Measurements from ENCODE around the gene KIF3B. TPM values are rescaled to one million over a fixed set of nuclear protein-coding genes. Genes with fewer than 3 reads are reported as not detected.

The KIF3B gene
- total and polyA plus RNA-seq, 2 of the 13 experiments (the other 11 are each of a cell fraction or from before 2014, with no cell fraction given) = 23.6 to 28.8 TPM

DNA sequence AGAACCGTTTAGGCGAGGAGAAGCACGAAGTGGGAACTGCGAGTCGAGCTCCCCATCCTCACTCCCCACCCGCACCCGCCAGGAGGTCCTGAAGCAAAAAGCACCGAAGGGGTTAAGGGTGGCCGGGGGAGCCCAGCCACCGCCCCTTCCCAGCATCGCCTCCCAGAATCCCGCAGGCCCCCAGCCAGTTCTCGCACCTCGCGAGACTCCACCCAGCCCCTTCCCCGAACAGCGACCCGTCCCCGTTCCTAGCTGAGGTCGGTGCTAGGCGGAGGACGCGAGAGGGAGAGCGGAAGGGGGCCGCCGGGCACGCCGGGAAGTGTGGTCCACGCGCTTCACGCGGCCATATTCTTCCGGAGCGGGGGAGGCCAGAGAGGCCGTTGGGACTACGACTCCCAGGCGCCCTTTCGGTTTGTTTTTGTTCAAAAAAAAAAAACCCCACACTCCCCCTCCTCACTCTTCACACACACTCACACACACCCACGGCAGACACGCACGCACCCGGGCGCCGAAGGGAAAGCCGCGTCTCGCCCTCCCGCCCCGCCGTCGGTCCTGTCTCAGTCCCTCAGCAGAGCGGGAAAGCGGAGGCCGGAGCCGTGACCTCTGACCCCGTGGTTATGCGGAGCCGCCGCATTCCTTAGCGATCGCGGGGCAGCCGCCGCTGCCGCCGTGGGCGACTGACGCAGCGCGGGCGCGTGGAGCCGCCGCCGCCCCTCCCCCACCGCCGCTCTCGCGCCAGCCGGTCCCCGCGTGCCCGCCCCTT is 80.6 kb downstream of the KIF3B start, which contains the start of gene ASXL1 (continued):
- TF ChIP-seq, protein P1, sequence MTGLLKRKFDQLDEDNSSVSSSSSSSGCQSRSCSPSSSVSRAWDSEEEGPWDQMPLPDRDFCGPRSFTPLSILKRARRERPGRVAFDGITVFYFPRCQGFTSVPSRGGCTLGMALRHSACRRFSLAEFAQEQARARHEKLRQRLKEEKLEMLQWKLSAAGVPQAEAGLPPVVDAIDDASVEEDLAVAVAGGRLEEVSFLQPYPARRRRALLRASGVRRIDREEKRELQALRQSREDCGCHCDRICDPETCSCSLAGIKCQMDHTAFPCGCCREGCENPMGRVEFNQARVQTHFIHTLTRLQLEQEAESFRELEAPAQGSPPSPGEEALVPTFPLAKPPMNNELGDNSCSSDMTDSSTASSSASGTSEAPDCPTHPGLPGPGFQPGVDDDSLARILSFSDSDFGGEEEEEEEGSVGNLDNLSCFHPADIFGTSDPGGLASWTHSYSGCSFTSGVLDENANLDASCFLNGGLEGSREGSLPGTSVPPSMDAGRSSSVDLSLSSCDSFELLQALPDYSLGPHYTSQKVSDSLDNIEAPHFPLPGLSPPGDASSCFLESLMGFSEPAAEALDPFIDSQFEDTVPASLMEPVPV (CRISPR knock-in tag; IDR thresholded peaks at IDR 0.05) = no peak; the same call in 1 of the 2 replicates
- TF ChIP-seq NRL (CRISPR knock-in tag; IDR thresholded peaks at IDR 0.05; ENCODE audit: borderline replicate concordance) = peak; percentile 93
- TF ChIP-seq ZNF34 (CRISPR knock-in tag; IDR thresholded peaks at IDR 0.05; ENCODE audit: borderline replicate concordance) = peak; percentile 98; the same call in 1 of the 2 replicates
- peak; percentile 94 for TF ChIP-seq PTBP1 (IDR thresholded peaks at IDR 0.05; ENCODE audit: low read depth, low read length, poor library complexity, severe bottlenecking)
- TF ChIP-seq JARID2 (CRISPR knock-in tag; IDR thresholded peaks at IDR 0.05; ENCODE audit: insufficient replicate concordance) = peak; percentile 97
- TF ChIP-seq, protein P2, sequence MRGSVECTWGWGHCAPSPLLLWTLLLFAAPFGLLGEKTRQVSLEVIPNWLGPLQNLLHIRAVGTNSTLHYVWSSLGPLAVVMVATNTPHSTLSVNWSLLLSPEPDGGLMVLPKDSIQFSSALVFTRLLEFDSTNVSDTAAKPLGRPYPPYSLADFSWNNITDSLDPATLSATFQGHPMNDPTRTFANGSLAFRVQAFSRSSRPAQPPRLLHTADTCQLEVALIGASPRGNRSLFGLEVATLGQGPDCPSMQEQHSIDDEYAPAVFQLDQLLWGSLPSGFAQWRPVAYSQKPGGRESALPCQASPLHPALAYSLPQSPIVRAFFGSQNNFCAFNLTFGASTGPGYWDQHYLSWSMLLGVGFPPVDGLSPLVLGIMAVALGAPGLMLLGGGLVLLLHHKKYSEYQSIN (CRISPR knock-in tag; IDR thresholded peaks at IDR 0.05; ENCODE audit: borderline replicate concordance) = no peak
- TF ChIP-seq ZBTB42 (CRISPR knock-in tag; IDR thresholded peaks at IDR 0.05) = peak; percentile 79; the same call in 1 of the 2 replicates
- peak; percentile 95 for TF ChIP-seq ZNF430 (CRISPR knock-in tag; IDR thresholded peaks at IDR 0.05)
- TF ChIP-seq ZNF616 (CRISPR knock-in tag; IDR thresholded peaks at IDR 0.05; ENCODE audit: low read depth) = no peak; the same call in 1 of the 2 replicates
- TF ChIP-seq PHF5A (CRISPR knock-in tag; IDR thresholded peaks at IDR 0.05; ENCODE audit: low read depth, unreplicated experiment) = peak; percentile 99
- TF ChIP-seq FOXJ3 (CRISPR knock-in tag; IDR thresholded peaks at IDR 0.05; ENCODE audit: borderline replicate concordance) = peak; percentile 90; the same call in 1 of the 2 replicates
- TF ChIP-seq, protein P3, sequence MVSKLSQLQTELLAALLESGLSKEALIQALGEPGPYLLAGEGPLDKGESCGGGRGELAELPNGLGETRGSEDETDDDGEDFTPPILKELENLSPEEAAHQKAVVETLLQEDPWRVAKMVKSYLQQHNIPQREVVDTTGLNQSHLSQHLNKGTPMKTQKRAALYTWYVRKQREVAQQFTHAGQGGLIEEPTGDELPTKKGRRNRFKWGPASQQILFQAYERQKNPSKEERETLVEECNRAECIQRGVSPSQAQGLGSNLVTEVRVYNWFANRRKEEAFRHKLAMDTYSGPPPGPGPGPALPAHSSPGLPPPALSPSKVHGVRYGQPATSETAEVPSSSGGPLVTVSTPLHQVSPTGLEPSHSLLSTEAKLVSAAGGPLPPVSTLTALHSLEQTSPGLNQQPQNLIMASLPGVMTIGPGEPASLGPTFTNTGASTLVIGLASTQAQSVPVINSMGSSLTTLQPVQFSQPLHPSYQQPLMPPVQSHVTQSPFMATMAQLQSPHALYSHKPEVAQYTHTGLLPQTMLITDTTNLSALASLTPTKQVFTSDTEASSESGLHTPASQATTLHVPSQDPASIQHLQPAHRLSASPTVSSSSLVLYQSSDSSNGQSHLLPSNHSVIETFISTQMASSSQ (IDR thresholded peaks at IDR 0.05; ENCODE audit: low read depth) = peak; percentile 66
- TF ChIP-seq, protein P3 (CRISPR knock-in tag; IDR thresholded peaks at IDR 0.05; ENCODE audit: borderline replicate concordance) = peak; percentile 94
- TF ChIP-seq EZH2 (conservative IDR thresholded peaks at IDR 0.05; ENCODE audit: low read depth, low read length) = no peak
- TF ChIP-seq FOXC1 (CRISPR knock-in tag; IDR thresholded peaks at IDR 0.05; ENCODE audit: borderline replicate concordance) = peak; percentile 90
- TF ChIP-seq KLF16 (CRISPR knock-in tag; IDR thresholded peaks at IDR 0.05) = peak; percentile 91 to 100; a peak in 3 of 4 replicates
- TF ChIP-seq, protein P4, sequence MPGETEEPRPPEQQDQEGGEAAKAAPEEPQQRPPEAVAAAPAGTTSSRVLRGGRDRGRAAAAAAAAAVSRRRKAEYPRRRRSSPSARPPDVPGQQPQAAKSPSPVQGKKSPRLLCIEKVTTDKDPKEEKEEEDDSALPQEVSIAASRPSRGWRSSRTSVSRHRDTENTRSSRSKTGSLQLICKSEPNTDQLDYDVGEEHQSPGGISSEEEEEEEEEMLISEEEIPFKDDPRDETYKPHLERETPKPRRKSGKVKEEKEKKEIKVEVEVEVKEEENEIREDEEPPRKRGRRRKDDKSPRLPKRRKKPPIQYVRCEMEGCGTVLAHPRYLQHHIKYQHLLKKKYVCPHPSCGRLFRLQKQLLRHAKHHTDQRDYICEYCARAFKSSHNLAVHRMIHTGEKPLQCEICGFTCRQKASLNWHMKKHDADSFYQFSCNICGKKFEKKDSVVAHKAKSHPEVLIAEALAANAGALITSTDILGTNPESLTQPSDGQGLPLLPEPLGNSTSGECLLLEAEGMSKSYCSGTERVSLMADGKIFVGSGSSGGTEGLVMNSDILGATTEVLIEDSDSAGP (CRISPR knock-in tag; IDR thresholded peaks at IDR 0.05; ENCODE audit: borderline replicate concordance) = peak; percentile 97
- TF ChIP-seq ZNF121 (CRISPR knock-in tag; IDR thresholded peaks at IDR 0.05) = peak; percentile 43; the same call in 1 of the 2 replicates
- peak; percentile 97 for TF ChIP-seq KLF13 (CRISPR knock-in tag; IDR thresholded peaks at IDR 0.05)
